Stimulated activated CD4-positive, alpha-beta T cell treated with anti-CD3 and anti-CD28 coated beads, Interleukin-1b, Interleukin-23, amount 100 ng/mL, for 48 hours (primary cell): ENCODE results near the gene SNX9.

Source experiments
- DNase-seq: peaks from one replicate; pipeline ENCODE4 v3.0.0-alpha.2; 2020

SNX9 gene

GRCh38 chr6:157861184-157861583, 38.1 kb downstream of the SNX9 start:
- no peak for DNase-seq

- no peak for DNase-seq
Measured at GRCh38 chr6:157861814-157862213, 38.8 kb downstream of the SNX9 start.

GRCh38 chr6:157862706-157863105, 39.7 kb downstream of the SNX9 start:
- no peak for DNase-seq

GRCh38 chr6:157864185-157864761, 41.2 kb downstream of the SNX9 start:
- DNase-seq = no peak

- DNase-seq = no peak
Measured at GRCh38 chr6:157865249-157865648, 42.2 kb downstream of the SNX9 start.

- no peak for DNase-seq
Measured at GRCh38 chr6:157867155-157867559, 44.1 kb downstream of the SNX9 start.

GRCh38 chr6:157867981-157868380, 44.9 kb downstream of the SNX9 start:
- no peak for DNase-seq

- DNase-seq = no peak
Measured at GRCh38 chr6:157868835-157869234, 45.8 kb downstream of the SNX9 start.

- DNase-seq = no peak
Measured at GRCh38 chr6:157869673-157870302, 46.7 kb downstream of the SNX9 start.

GRCh38 chr6:157873735-157874344, 50.8 kb downstream of the SNX9 start:
- peak; percentile 87 for DNase-seq

- no peak for DNase-seq
Measured at GRCh38 chr6:157877149-157877548, 54.1 kb downstream of the SNX9 start.

GRCh38 chr6:157877573-157878438, 54.8 kb downstream of the SNX9 start:
- peak; percentile 45 for DNase-seq

- DNase-seq = no peak
Measured at GRCh38 chr6:157879034-157879872, 56.2 kb downstream of the SNX9 start.

- DNase-seq = no peak
Measured at GRCh38 chr6:157879873-157880254, 56.8 kb downstream of the SNX9 start.

- no peak for DNase-seq
Measured at GRCh38 chr6:157880534-157880933, 57.5 kb downstream of the SNX9 start.

- no peak for DNase-seq
Measured at GRCh38 chr6:157881342-157881741, 58.3 kb downstream of the SNX9 start.

- no peak for DNase-seq
Measured at GRCh38 chr6:157884756-157885155, 61.7 kb downstream of the SNX9 start.

- DNase-seq = peak; percentile 81
Measured at GRCh38 chr6:157885211-157885788, 62.3 kb downstream of the SNX9 start.

- peak; percentile 66 for DNase-seq
Measured at GRCh38 chr6:157885876-157886275, 62.8 kb downstream of the SNX9 start.

GRCh38 chr6:157887892-157888291, 64.8 kb downstream of the SNX9 start:
- no peak for DNase-seq

- no peak for DNase-seq
Measured at GRCh38 chr6:157891544-157892362, 68.7 kb downstream of the SNX9 start.
